Measurements from ENCODE around the gene SYT14.

DNA sequence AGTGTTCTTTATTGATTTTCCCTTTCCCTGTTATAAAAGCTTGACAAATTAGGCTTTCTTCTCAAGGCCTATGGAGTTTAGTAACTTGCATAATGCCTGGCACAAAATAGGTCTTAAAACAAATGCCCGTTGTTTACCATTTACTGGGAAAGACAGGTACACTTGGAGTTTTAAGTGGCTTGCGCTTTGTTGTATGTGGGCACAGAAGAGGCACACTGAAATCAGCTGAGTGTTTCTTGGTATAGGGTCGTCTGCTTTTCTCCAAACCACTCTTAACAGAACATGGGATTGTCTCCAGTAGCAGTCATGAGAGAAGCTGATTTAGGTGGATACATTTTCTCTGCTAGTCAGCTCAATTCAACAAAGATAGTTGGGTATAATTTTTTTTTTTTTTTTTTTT lies 132.5 kb downstream of the SYT14 start:
- TF ChIP-seq, protein P1, sequence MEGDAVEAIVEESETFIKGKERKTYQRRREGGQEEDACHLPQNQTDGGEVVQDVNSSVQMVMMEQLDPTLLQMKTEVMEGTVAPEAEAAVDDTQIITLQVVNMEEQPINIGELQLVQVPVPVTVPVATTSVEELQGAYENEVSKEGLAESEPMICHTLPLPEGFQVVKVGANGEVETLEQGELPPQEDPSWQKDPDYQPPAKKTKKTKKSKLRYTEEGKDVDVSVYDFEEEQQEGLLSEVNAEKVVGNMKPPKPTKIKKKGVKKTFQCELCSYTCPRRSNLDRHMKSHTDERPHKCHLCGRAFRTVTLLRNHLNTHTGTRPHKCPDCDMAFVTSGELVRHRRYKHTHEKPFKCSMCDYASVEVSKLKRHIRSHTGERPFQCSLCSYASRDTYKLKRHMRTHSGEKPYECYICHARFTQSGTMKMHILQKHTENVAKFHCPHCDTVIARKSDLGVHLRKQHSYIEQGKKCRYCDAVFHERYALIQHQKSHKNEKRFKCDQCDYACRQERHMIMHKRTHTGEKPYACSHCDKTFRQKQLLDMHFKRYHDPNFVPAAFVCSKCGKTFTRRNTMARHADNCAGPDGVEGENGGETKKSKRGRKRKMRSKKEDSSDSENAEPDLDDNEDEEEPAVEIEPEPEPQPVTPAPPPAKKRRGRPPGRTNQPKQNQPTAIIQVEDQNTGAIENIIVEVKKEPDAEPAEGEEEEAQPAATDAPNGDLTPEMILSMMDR (IDR thresholded peaks at IDR 0.05; ENCODE audit: poor library complexity, severe bottlenecking), result no peak
- no peak for TF ChIP-seq EZH2 (IDR thresholded peaks at IDR 0.05; ENCODE audit: borderline replicate concordance, insufficient read depth, low read length, poor library complexity, severe bottlenecking)
- TF ChIP-seq, protein P2, sequence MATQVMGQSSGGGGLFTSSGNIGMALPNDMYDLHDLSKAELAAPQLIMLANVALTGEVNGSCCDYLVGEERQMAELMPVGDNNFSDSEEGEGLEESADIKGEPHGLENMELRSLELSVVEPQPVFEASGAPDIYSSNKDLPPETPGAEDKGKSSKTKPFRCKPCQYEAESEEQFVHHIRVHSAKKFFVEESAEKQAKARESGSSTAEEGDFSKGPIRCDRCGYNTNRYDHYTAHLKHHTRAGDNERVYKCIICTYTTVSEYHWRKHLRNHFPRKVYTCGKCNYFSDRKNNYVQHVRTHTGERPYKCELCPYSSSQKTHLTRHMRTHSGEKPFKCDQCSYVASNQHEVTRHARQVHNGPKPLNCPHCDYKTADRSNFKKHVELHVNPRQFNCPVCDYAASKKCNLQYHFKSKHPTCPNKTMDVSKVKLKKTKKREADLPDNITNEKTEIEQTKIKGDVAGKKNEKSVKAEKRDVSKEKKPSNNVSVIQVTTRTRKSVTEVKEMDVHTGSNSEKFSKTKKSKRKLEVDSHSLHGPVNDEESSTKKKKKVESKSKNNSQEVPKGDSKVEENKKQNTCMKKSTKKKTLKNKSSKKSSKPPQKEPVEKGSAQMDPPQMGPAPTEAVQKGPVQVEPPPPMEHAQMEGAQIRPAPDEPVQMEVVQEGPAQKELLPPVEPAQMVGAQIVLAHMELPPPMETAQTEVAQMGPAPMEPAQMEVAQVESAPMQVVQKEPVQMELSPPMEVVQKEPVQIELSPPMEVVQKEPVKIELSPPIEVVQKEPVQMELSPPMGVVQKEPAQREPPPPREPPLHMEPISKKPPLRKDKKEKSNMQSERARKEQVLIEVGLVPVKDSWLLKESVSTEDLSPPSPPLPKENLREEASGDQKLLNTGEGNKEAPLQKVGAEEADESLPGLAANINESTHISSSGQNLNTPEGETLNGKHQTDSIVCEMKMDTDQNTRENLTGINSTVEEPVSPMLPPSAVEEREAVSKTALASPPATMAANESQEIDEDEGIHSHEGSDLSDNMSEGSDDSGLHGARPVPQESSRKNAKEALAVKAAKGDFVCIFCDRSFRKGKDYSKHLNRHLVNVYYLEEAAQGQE (IDR thresholded peaks at IDR 0.05; ENCODE audit: borderline replicate concordance), result no peak
- no peak for TF ChIP-seq MXI1 (conservative IDR thresholded peaks at IDR 0.05; ENCODE audit: poor library complexity, severe bottlenecking)
- TF ChIP-seq POLR2AphosphoS5 (IDR thresholded peaks at IDR 0.05), result no peak
- TF ChIP-seq EP300 (conservative IDR thresholded peaks at IDR 0.05; ENCODE audit: poor library complexity, severe bottlenecking), result no peak
- no peak for TF ChIP-seq TAF1 (IDR thresholded peaks at IDR 0.05; ENCODE audit: low read depth)
- no peak for TF ChIP-seq RAD21 (conservative IDR thresholded peaks at IDR 0.05)

Data from neural cell (in vitro differentiated cells).